Measurements from ENCODE around the gene C18orf63. TPM values are rescaled to one million over a fixed set of nuclear protein-coding genes. Genes with fewer than 3 reads are reported as not detected.

Gene C18orf63
- total RNA-seq, 2 experiments from 2014 or later: not detected

DNA sequence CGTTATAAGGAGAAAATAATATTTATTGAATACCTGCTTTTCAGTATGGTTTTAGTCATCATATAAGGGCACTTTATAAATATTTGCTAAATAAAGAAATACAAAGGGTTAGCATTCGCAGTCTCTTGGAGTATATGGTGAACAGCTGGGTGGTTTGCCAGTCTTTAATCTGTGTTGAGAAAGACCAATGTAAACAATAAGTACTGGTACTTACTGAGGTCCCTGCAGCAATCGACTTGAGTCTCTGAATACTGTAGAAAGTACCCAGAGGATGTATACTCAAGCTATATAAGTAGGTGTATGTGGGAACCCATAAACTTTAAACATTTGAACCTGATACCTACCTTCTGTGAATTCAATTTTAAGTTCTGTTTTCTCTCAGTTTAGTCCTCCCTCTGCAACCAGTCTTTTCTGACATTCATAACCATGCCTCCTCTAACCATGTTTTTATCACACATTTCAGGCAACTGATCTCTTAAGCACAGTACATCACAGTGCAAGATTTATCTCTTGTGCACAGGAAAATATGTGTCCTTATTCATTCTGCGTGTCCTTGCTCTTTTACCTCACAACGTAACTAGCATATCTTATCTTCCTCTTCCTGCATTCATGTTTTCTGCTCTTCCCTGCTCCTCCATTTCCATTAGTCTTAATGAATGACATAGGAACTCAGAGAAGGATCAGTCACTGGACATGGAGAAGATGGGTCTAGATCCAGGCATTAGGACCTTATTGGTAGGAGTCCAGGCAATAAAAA lies 21.7 kb downstream of the C18orf63 start:
- ChIA-PET CTCF (interaction anchor here (0.8 to 1.5 kb wide), 4 partner anchors 10 to 214 kb away, joined by 3 to 4 read pairs (median 4); no protein-coding TSS in a partner anchor), POLR2A (no interaction called here)
- Mint-ChIP-seq H3K27ac (no peak overlapping the region), H3K4me1 (ENCODE audit: low read depth) (no peaks in the 10 kb centered on the region), H3K9me3 (peaks cover 6% of the 10 kb centered on the region), H3K4me3 (no peak overlapping the region), H3K36me3 (no peaks in the 10 kb centered on the region), H3K27me3 (peaks cover 8% of the 10 kb centered on the region)
- no peak for DNase-seq
- intact Hi-C loops (cut with micrococcal nuclease): no loop called here

GRCh38 chr18:74337912-74338309 lies 22.3 kb downstream of the C18orf63 start:
- H3K36me3 Mint-ChIP-seq: no peaks in the 10 kb centered on the region
- intact Hi-C loops (cut with micrococcal nuclease): no loop called here
- POLR2A ChIA-PET: no interaction called here
- peaks cover 6% of the 10 kb centered on the region for H3K9me3 Mint-ChIP-seq
- DNase-seq: no peak
- peaks cover 8% of the 10 kb centered on the region for H3K27me3 Mint-ChIP-seq
- no peak overlapping the region for H3K27ac Mint-ChIP-seq
- no peak overlapping the region for H3K4me3 Mint-ChIP-seq
- CTCF ChIA-PET: interaction anchor here (0.8 to 1.5 kb wide), 4 partner anchors 9 to 214 kb away, joined by 3 to 4 read pairs (median 4); no protein-coding TSS in a partner anchor
- no peaks in the 10 kb centered on the region for H3K4me1 Mint-ChIP-seq (ENCODE audit: low read depth)

- no peaks in the 10 kb centered on the region for H3K36me3 Mint-ChIP-seq
- peaks cover 6% of the 10 kb centered on the region for H3K27me3 Mint-ChIP-seq
- intact Hi-C loops (cut with micrococcal nuclease): loop anchor here (1.0 to 5.0 kb wide), 4 partner anchors 32 to 300 kb away; no protein-coding TSS in a partner anchor
- H3K9me3 Mint-ChIP-seq: no peaks in the 10 kb centered on the region
- ChIA-PET POLR2A (no interaction called here), CTCF (interaction anchor here (0.7 to 2.2 kb wide), 20 partner anchors 8 to 304 kb away, joined by 3 to 46 read pairs (median 4); partner anchors contain the start of gene CNDP2)
- no peak for DNase-seq
- H3K4me3 Mint-ChIP-seq: no peak overlapping the region
- H3K27ac Mint-ChIP-seq: no peak overlapping the region
- no peaks in the 10 kb centered on the region for H3K4me1 Mint-ChIP-seq (ENCODE audit: low read depth)
These were observed 26.9 kb downstream of the C18orf63 start for GRCh38 chr18:74342416-74343043.

DNA sequence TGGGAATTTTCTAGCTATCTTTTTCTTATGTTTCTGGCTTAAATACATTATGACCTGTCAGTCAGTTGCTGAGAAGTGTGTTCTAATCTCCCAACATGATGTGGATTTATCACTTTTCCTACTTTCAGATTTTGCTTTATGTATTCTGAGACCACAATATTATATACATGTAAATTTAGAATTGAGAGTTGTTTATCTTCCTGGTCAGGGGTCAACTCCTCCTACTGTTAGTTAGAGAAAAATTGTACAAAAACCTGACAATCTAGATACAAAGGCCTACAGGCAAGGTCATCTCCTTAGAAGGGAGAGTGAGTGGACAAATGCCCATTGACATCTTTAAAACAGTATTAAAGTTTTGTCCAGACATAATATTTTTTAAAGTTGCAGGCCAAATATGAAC lies 30.6 kb downstream of the C18orf63 start:
- Mint-ChIP-seq H3K27ac (no peak overlapping the region), H3K27me3 (peaks cover 2% of the 10 kb centered on the region), H3K4me1 (ENCODE audit: low read depth) (no peaks in the 10 kb centered on the region), H3K4me3 (no peak overlapping the region), H3K36me3 (no peaks in the 10 kb centered on the region), H3K9me3 (no peaks in the 10 kb centered on the region)
- intact Hi-C loops (cut with micrococcal nuclease): no loop called here
- ChIA-PET POLR2A (no interaction called here), CTCF (interaction anchor here (1.6 kb wide), 1 partner anchor 147 kb away, joined by 6 read pairs; no protein-coding TSS in a partner anchor)
- no peak for DNase-seq

DNA sequence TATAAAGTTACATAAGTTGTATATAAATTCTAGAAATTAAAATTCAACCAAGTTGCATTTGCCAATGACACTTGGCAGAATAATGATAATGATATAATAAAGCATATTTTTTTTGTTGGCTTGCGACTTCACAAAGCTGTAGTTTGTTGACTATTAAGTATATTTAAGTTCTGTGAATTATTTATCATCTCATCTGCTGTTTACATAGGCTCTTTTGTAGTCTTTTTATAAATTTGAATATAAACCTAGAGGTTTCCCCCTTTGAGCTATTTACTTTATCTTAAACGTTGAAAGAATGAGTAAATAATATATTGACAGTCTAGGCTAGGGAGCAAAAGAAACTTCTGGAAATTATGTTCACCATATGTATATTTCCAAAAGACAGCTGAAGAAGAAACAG lies 32.9 kb downstream of the C18orf63 start:
- H3K27ac Mint-ChIP-seq: no peak overlapping the region
- H3K4me1 Mint-ChIP-seq (ENCODE audit: low read depth): peaks cover 2% of the 10 kb centered on the region
- H3K4me3 Mint-ChIP-seq: no peak overlapping the region
- no peak for DNase-seq
- intact Hi-C loops (cut with micrococcal nuclease): no loop called here
- CTCF ChIA-PET: interaction anchor here (0.8 to 1.7 kb wide), 6 partner anchors 10 to 204 kb away, joined by 3 to 5 read pairs (median 4); no protein-coding TSS in a partner anchor
- H3K36me3 Mint-ChIP-seq: no peaks in the 10 kb centered on the region
- peaks cover 2% of the 10 kb centered on the region for H3K27me3 Mint-ChIP-seq
- POLR2A ChIA-PET: no interaction called here
- H3K9me3 Mint-ChIP-seq: no peaks in the 10 kb centered on the region

DNA sequence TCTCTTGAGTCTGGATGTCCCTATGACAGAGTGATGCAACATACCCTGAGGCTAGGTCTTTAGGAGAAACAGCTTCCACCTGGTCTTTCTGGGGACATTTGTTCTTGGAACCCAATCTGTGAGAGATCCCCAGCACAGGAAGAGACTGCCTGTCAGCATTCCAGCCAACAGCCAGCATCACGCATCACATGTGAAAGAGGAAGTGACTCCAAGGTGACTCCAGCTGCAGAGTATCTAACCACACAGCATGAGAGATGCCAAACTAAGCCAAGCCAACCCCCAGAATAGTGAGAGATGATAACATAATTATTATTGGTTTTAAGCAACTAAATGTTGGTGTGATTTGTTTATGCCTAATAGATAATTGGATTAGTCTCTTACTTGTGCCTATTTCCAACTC lies 35.7 kb downstream of the C18orf63 start:
- ChIA-PET CTCF (interaction anchor here (1.9 to 7.9 kb wide), 2 partner anchors 143 to 200 kb away, joined by 11 to 103 read pairs; partner anchors contain the start of gene CNDP2), POLR2A (no interaction called here)
- H3K27ac Mint-ChIP-seq: no peak overlapping the region
- intact Hi-C loops (cut with micrococcal nuclease): no loop called here
- DNase-seq: no peak
- H3K27me3 Mint-ChIP-seq: peaks cover 3% of the 10 kb centered on the region
- no peak overlapping the region for H3K4me3 Mint-ChIP-seq
- H3K36me3 Mint-ChIP-seq: no peaks in the 10 kb centered on the region
- peaks cover 2% of the 10 kb centered on the region for H3K4me1 Mint-ChIP-seq (ENCODE audit: low read depth)
- no peaks in the 10 kb centered on the region for H3K9me3 Mint-ChIP-seq

- H3K36me3 Mint-ChIP-seq: no peaks in the 10 kb centered on the region
- ChIA-PET CTCF (interaction anchor here (0.7 to 7.9 kb wide), 14 partner anchors 9 to 313 kb away, joined by 3 to 103 read pairs (median 5); partner anchors contain the start of gene CNDP2), POLR2A (no interaction called here)
- intact Hi-C loops (cut with micrococcal nuclease): loop anchor here (1.0 kb wide), 2 partner anchors 140 to 199 kb away; no protein-coding TSS in a partner anchor
- H3K27me3 Mint-ChIP-seq: peaks cover 1% of the 10 kb centered on the region
- H3K27ac Mint-ChIP-seq: no peak overlapping the region
- no peaks in the 10 kb centered on the region for H3K9me3 Mint-ChIP-seq
- H3K4me1 Mint-ChIP-seq (ENCODE audit: low read depth): peaks cover 6% of the 10 kb centered on the region
- H3K4me3 Mint-ChIP-seq: no peak overlapping the region
- DNase-seq: peak; percentile 58
These were observed 37.6 kb downstream of the C18orf63 start for GRCh38 chr18:74353169-74353775.

DNA sequence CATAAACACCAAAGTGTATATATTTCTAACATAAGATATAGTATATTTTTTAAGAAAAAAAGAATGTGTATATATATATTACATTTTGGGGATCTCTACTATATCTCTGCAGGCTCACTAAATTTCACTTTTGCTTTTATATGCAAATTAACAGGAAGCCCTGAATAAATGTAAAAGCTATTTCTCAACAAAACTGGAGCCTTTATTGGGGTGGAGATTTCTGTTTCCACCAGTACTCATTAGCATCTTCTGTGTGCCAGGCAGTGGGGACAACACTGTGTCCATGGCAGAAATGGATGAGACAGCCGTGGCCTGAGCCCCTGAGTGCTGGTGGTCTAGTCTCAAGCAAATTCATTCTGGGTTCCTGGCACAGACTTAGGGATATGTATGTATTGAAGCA lies 41.3 kb downstream of the C18orf63 start:
- DNase-seq: no peak
- Mint-ChIP-seq H3K36me3 (no peaks in the 10 kb centered on the region), H3K27me3 (peaks cover 7% of the 10 kb centered on the region), H3K4me3 (no peak overlapping the region), H3K27ac (no peak overlapping the region), H3K4me1 (ENCODE audit: low read depth) (peaks cover 6% of the 10 kb centered on the region), H3K9me3 (no peaks in the 10 kb centered on the region)
- ChIA-PET CTCF (interaction anchor here (7.9 kb wide), 1 partner anchor 137 kb away, joined by 103 read pairs; the partner anchor contains the start of gene CNDP2), POLR2A (no interaction called here)
- intact Hi-C loops (cut with micrococcal nuclease): no loop called here

DNA sequence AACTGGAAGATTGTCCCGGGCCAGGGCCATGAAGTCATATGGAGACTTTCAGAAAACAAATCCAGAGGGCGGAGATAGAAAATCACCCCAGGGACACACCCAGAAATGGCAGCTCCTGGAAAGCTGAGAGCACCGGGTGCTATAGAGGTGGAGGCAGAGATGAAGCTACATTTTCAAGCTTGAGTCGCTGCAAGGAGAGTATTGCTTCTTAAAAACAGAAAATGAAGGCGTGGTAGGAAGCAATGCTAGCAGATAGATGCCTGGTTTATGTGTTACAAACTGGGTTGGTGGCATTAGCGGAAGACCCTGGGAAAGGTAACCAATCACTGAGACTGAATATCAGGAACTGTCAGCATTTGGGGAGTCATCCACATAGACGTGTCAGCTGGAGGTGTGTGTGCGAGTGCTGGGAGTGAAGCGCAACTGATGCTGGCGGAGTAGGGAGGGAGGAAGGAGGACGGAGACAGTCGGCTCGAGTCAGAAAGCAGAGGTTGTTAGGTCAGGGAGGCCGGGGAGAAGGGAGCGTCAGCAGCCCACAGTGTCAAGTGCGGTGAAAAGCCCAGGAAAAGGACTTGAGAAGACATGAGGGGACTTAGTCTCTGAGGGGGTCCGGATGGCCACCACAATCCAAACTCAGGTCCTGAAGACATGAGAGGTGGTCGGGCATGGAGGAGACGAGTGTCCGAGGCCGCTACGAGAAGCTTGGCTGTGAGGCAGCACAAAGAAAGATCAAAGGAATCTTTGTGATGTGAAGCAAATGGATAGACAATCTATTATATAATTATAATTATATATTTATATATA lies 45.4 kb downstream of the C18orf63 start:
- no peaks in the 10 kb centered on the region for H3K36me3 Mint-ChIP-seq
- DNase-seq: no peak
- H3K4me1 Mint-ChIP-seq (ENCODE audit: low read depth): peaks cover 4% of the 10 kb centered on the region
- POLR2A ChIA-PET: no interaction called here
- peaks cover 5% of the 10 kb centered on the region for H3K27me3 Mint-ChIP-seq
- no peaks in the 10 kb centered on the region for H3K9me3 Mint-ChIP-seq
- no peak overlapping the region for H3K4me3 Mint-ChIP-seq
- no peak overlapping the region for H3K27ac Mint-ChIP-seq
- CTCF ChIA-PET: interaction anchor here (0.6 to 1.0 kb wide), 2 partner anchors 133 to 135 kb away, joined by 3 read pairs; partner anchors contain the start of gene CNDP2
- intact Hi-C loops (cut with micrococcal nuclease): no loop called here

- no peaks in the 10 kb centered on the region for H3K9me3 Mint-ChIP-seq
- H3K4me1 Mint-ChIP-seq (ENCODE audit: low read depth): peaks cover 19% of the 10 kb centered on the region
- CTCF ChIA-PET: no interaction called here
- H3K36me3 Mint-ChIP-seq: no peaks in the 10 kb centered on the region
- no peak for DNase-seq
- H3K27me3 Mint-ChIP-seq: peaks cover 5% of the 10 kb centered on the region
- POLR2A ChIA-PET: no interaction called here
- H3K4me3 Mint-ChIP-seq: no peak overlapping the region
- intact Hi-C loops (cut with micrococcal nuclease): no loop called here
- no peak overlapping the region for H3K27ac Mint-ChIP-seq
These were observed 52.3 kb downstream of the C18orf63 start for GRCh38 chr18:74367905-74368304.

GRCh38 chr18:74368901-74369705 lies 53.5 kb downstream of the C18orf63 start:
- Mint-ChIP-seq H3K9me3 (no peaks in the 10 kb centered on the region), H3K4me1 (ENCODE audit: low read depth) (peaks cover 28% of the 10 kb centered on the region), H3K4me3 (no peak overlapping the region), H3K27ac (no peak overlapping the region), H3K27me3 (peaks cover 5% of the 10 kb centered on the region), H3K36me3 (no peaks in the 10 kb centered on the region)
- no peak for DNase-seq
- intact Hi-C loops (cut with micrococcal nuclease): no loop called here
- POLR2A ChIA-PET: no interaction called here
- CTCF ChIA-PET: interaction anchor here (0.8 kb wide), 1 partner anchor 10 kb away, joined by 3 read pairs; no protein-coding TSS in a partner anchor
